Adrenal gland (tissue), 5 donors: ENCODE results near the gene PPARGC1A.

Experiments used
- POLR2A ChIP-seq, 2 donors: fragments of 450-650 bp; IDR thresholded peaks; one replicate each; pipeline ENCODE4 v1.6.1; 2017; ENCODE audit warnings: antibody characterized with exemption in 2 of 2, mild to moderate bottlenecking in 2 of 2, moderate library complexity in 1 of 2
- TF ChIP-seq, protein P1 (sequence below), 6 experiments: fragments of 450-650 bp in 4 of 6; fragments of 200-600 bp in 2 of 6; sonication (generic) in 1 of 6; IDR thresholded peaks; 1 replicate in 5 of 6; 2 replicates in 1 of 6; pipeline versions ENCODE4 v1.5.1 to v1.8.0; 2016 to 2021; ENCODE audit warnings: antibody characterized with exemption in 6 of 6, mild to moderate bottlenecking in 2 of 6, moderate library complexity in 1 of 6
- donor health status: DM: no; HTN: no; CAD: no.

DNA sequence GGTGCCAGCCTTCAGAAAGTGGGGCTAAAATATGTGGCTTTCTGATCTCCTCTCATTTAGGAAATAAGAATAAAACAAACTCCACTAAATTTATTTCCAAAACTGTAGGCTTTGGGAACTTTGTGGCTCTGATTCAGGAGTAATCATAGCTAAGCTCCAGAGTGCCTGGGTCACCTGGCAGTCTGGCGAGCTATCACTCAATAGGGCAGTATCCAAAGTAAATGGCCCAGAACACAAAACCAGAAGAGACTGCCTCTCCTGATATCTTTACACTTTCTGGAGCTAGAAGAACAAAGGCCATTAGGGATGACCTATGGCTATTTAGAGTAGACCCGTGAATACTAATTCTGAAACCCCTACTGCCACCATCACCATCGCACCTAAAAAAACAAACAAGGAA is 17.0 kb upstream of the PPARGC1A start:
- TF ChIP-seq, protein P1, sequence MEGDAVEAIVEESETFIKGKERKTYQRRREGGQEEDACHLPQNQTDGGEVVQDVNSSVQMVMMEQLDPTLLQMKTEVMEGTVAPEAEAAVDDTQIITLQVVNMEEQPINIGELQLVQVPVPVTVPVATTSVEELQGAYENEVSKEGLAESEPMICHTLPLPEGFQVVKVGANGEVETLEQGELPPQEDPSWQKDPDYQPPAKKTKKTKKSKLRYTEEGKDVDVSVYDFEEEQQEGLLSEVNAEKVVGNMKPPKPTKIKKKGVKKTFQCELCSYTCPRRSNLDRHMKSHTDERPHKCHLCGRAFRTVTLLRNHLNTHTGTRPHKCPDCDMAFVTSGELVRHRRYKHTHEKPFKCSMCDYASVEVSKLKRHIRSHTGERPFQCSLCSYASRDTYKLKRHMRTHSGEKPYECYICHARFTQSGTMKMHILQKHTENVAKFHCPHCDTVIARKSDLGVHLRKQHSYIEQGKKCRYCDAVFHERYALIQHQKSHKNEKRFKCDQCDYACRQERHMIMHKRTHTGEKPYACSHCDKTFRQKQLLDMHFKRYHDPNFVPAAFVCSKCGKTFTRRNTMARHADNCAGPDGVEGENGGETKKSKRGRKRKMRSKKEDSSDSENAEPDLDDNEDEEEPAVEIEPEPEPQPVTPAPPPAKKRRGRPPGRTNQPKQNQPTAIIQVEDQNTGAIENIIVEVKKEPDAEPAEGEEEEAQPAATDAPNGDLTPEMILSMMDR (IDR thresholded peaks at IDR 0.05): no peak
- no peak for TF ChIP-seq POLR2A (IDR thresholded peaks at IDR 0.05)
